Fibroblast of lung (primary cell): ENCODE results near the gene MED17. TPM values are rescaled to one million over a fixed set of nuclear protein-coding genes. Genes with fewer than 3 reads are reported as not detected.

ENCODE experiments used
- DNase-seq, 2 donors: peaks; one replicate each; pipeline versions ENCODE4 v3.0.0 to v3.0.0-alpha.2; 2010; ENCODE audit warnings: low read depth in 2 of 2
- H2AFZ ChIP-seq: 2 replicates; pipeline ENCODE4 v1.5.1; 2012; ENCODE audit warnings: low read length, control low read depth, inconsistent platforms
- H3K27ac ChIP-seq: 2 replicates; pipeline ENCODE4 v1.5.1; 2011; ENCODE audit warnings: low read length, control low read depth; ENCODE audit not compliant: insufficient read depth
- H3K27me3 ChIP-seq: 2 replicates; pipeline ENCODE4 v1.5.1; 2011; ENCODE audit warnings: mild to moderate bottlenecking, low read length; ENCODE audit not compliant: control insufficient read depth, insufficient read depth
- H3K36me3 ChIP-seq: 2 replicates; pipeline ENCODE4 v1.5.1; 2011; ENCODE audit warnings: low read length; ENCODE audit not compliant: control insufficient read depth, insufficient read depth
- H3K4me1 ChIP-seq: 2 replicates; pipeline ENCODE4 v1.5.1; 2011; ENCODE audit warnings: low read length; ENCODE audit not compliant: control insufficient read depth, insufficient read depth; ENCODE audit errors: extremely low read depth
- H3K4me2 ChIP-seq: 2 replicates; pipeline ENCODE4 v1.5.1; 2011; ENCODE audit warnings: low read length, control low read depth; ENCODE audit not compliant: insufficient read depth; ENCODE audit errors: extremely low read depth
- H3K4me3 ChIP-seq, 4 experiments: fragments of 200-600 bp in 1 of 4; sonication (generic) in 1 of 4; replicated peaks in 1 of 4; 2 replicates each; pipeline ENCODE4 v1.5.1; 2011 to 2016; ENCODE audit warnings: low read length in 4 of 4, low read depth in 3 of 4, mild to moderate bottlenecking in 3 of 4, control low read depth in 2 of 4, inconsistent platforms in 1 of 4, mixed read lengths in 1 of 4; ENCODE audit not compliant: insufficient read depth in 1 of 4; ENCODE audit errors: control extremely low read depth in 1 of 4
- H3K79me2 ChIP-seq: 2 replicates; pipeline ENCODE4 v1.5.1; 2012; ENCODE audit warnings: mild to moderate bottlenecking, low read length, inconsistent platforms; ENCODE audit not compliant: control insufficient read depth, insufficient read depth
- H3K9ac ChIP-seq: 2 replicates; pipeline ENCODE4 v1.5.1; 2011; ENCODE audit warnings: mild to moderate bottlenecking, low read length, control low read depth; ENCODE audit not compliant: insufficient read depth
- H3K9me3 ChIP-seq: 2 replicates; pipeline ENCODE4 v1.5.1; 2012; ENCODE audit warnings: low read depth, low read length; ENCODE audit not compliant: control insufficient read depth, insufficient read depth
- H4K20me1 ChIP-seq: 2 replicates; pipeline ENCODE4 v1.5.1; 2011; ENCODE audit warnings: low read length; ENCODE audit not compliant: control insufficient read depth, insufficient read depth; ENCODE audit errors: extremely low read depth
- CTCF ChIP-seq, 2 donors: IDR thresholded peaks in 1 of 2; conservative IDR thresholded peaks in 1 of 2; 1 replicate in 1 of 2; 2 replicates in 1 of 2; pipeline ENCODE4 v1.5.1; 2011 to 2012; ENCODE audit warnings: low read length in 2 of 2, control low read depth in 1 of 2, inconsistent platforms in 1 of 2, low read depth in 1 of 2, mild to moderate bottlenecking in 1 of 2
- EZH2 ChIP-seq: IDR thresholded peaks from 2 replicates; pipeline ENCODE4 v1.5.1; 2012; ENCODE audit warnings: low read length, control low read depth, mild to moderate bottlenecking; ENCODE audit errors: missing control alignments
- polyA plus RNA-seq, 2 donors: library from polyadenylated mRNA; depleted of rRNA in 1 of 2; stranded (reverse) in 1 of 2; unstranded in 1 of 2; fragments of >200 nt; gene quantifications; 2 replicates each; pipeline ENCODE4 v1.2.1, GENCODE V29; 2011 to 2012; ENCODE audit warnings: missing spikeins in 1 of 2
- total RNA-seq: library from RNA; depleted of rRNA; stranded (reverse); fragments of >200 nt; gene quantifications from 2 replicates; pipeline ENCODE4 v1.2.1, GENCODE V29; 2014

Gene MED17
- total and polyA plus RNA-seq, 2 donors (not counting 1 experiment from before 2014, with no cell fraction given), result 24.1 to 25.6 TPM

- H3K9me3 ChIP-seq, result no peaks in the 10 kb centered on the region
- no peaks in the 10 kb centered on the region for H3K27me3 ChIP-seq
- H3K27ac ChIP-seq, result no peak overlapping the region
- peaks cover 10% of the 10 kb centered on the region for H3K36me3 ChIP-seq
- no peaks in the 10 kb centered on the region for H3K4me1 ChIP-seq
- no peak overlapping the region for H3K4me3 ChIP-seq
- TF ChIP-seq EZH2 (no peak), CTCF (conservative IDR thresholded peaks at IDR 0.05 in 1 of 2, IDR thresholded peaks at IDR 0.05 in 1 of 2; ENCODE audit: low read depth in 1 of 2, low read length in 2 of 2) (no peak)
- peak in 1 of 2 donors; percentile 15 for DNase-seq
- no peak overlapping the region for H3K4me2 ChIP-seq
- peaks cover 2% of the 10 kb centered on the region for H4K20me1 ChIP-seq
- no peak overlapping the region for H3K9ac ChIP-seq
- no peak overlapping the region for H2AFZ ChIP-seq
- H3K79me2 ChIP-seq, result peaks cover 37% of the 10 kb centered on the region
Measured at GRCh38 chr11:93791493-93791892, 7.4 kb downstream of the MED17 start.

- H3K36me3 ChIP-seq, result peaks cover 6% of the 10 kb centered on the region
- TF ChIP-seq EZH2 (no peak), CTCF (conservative IDR thresholded peaks at IDR 0.05 in 1 of 2, IDR thresholded peaks at IDR 0.05 in 1 of 2; ENCODE audit: low read depth in 1 of 2, low read length in 2 of 2) (no peak)
- H3K27me3 ChIP-seq, result no peaks in the 10 kb centered on the region
- no peak overlapping the region for H3K4me3 ChIP-seq
- no peak overlapping the region for H3K4me2 ChIP-seq
- H3K27ac ChIP-seq, result no peak overlapping the region
- no peak for DNase-seq
- H2AFZ ChIP-seq, result no peak overlapping the region
- H3K9ac ChIP-seq, result no peak overlapping the region
- H4K20me1 ChIP-seq, result peaks cover 2% of the 10 kb centered on the region
- peaks cover 2% of the 10 kb centered on the region for H3K79me2 ChIP-seq
- no peaks in the 10 kb centered on the region for H3K9me3 ChIP-seq
- H3K4me1 ChIP-seq, result no peaks in the 10 kb centered on the region
Measured at GRCh38 chr11:93796441-93797231, 12.6 kb downstream of the MED17 start.

- TF ChIP-seq CTCF (conservative IDR thresholded peaks at IDR 0.05 in 1 of 2, IDR thresholded peaks at IDR 0.05 in 1 of 2; ENCODE audit: low read depth in 1 of 2, low read length in 2 of 2), result no peak
- no peak for TF ChIP-seq EZH2
- Histone ChIP-seq H4K20me1 (no peaks in the 10 kb centered on the region), H3K9ac (no peak overlapping the region), H3K27ac (no peak overlapping the region), H3K4me1 (no peaks in the 10 kb centered on the region), H3K9me3 (no peaks in the 10 kb centered on the region), H3K27me3 (no peaks in the 10 kb centered on the region), H3K4me2 (no peak overlapping the region), H2AFZ (no peak overlapping the region), H3K4me3 (no peak overlapping the region), H3K79me2 (no peaks in the 10 kb centered on the region), H3K36me3 (peaks cover 2% of the 10 kb centered on the region)
- DNase-seq, result no peak
Measured at GRCh38 chr11:93801366-93801765, 17.3 kb downstream of the MED17 start.
